RPMI8226 (cell line): ENCODE results near the gene IL6R.
A peak's percentile ranks its signal among the peaks of the same experiment; 100 is the strongest.
"Not testable (repeated sequence)": the region's sequence is repeated elsewhere in the genome, so short reads cannot be mapped to it uniquely, and the experiment has no call there.

Experiments
- DNase-seq: peaks from one replicate; pipeline ENCODE4 v3.0.0-alpha.2; 2015

The IL6R gene

GRCh38 chr1:154485106-154485505 is 80.0 kb downstream of the IL6R start:
- no peak for DNase-seq

GRCh38 chr1:154485910-154486496 is 80.9 kb downstream of the IL6R start:
- DNase-seq = no peak

GRCh38 chr1:154486756-154487155 is 81.6 kb downstream of the IL6R start:
- DNase-seq = not testable (repeated sequence)

- DNase-seq = no peak
These were observed 83.8 kb downstream of the IL6R start for GRCh38 chr1:154488922-154489321.

DNA sequence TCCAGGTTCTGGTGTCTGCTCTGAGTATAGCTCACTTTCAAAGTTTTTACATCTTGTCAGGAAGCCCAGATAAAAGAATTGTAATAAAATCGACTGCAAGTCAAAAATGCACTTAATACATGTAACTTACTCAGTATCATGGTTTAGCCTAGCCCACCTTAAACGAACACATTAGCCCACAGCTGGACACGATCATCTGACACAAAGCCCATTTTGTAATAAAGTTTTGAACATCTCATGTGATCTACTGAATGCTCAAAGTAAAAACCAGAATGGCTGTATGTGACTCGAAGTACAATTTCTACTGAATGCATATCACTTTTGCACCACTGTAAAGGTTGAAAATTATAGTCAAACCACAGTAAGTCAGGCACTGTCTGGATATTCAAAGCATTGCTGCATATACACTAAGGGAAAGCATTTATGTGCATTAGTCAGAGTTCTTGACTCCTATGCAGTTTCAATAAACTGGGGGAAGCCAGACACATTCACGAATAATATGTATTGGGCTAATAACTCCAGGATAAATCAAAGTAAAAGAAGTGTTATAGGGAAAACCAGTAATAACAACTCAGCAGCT is 84.6 kb downstream of the IL6R start:
- no peak for DNase-seq

GRCh38 chr1:154490317-154490716 is 85.2 kb downstream of the IL6R start:
- DNase-seq = no peak

DNA sequence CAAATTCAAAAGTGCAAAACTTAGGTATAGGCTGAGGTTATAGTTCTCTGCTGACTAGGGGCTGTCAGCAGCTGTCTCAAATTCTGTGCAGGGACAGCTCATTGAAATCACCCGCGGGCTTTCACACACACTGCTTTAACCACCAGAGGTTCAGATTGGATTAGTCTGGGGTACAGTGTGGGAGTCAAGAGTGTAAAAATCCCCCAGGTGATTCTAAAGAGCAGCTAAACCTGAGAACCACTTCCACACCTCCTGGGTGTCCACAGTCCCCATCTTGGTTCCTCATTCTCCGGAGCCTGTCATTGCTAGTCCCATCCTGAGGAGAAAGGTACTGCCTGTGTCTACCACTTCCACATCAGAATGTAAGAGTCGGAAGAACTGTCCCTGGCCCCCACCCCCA is 87.0 kb downstream of the IL6R start:
- DNase-seq = peak; percentile 24

DNA sequence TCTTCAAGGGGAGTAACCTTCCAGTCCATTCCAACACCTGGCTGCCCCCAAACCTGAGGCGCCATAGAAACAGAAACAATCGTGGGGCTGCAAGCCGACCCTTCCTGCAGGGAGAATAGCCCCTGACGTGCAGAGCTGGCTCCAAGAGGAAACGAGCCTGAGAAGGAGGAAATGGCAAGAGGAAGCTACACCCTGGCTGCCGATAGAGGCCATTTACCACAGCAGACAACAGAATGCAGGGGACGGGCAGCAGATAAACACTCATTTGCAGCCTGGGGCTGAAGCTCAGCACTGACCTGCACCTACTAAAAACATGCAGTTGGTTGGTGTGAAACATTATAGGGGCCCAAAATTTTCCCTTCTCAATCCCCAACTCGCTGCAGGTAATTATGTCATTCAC is 88.1 kb downstream of the IL6R start:
- no peak for DNase-seq

DNA sequence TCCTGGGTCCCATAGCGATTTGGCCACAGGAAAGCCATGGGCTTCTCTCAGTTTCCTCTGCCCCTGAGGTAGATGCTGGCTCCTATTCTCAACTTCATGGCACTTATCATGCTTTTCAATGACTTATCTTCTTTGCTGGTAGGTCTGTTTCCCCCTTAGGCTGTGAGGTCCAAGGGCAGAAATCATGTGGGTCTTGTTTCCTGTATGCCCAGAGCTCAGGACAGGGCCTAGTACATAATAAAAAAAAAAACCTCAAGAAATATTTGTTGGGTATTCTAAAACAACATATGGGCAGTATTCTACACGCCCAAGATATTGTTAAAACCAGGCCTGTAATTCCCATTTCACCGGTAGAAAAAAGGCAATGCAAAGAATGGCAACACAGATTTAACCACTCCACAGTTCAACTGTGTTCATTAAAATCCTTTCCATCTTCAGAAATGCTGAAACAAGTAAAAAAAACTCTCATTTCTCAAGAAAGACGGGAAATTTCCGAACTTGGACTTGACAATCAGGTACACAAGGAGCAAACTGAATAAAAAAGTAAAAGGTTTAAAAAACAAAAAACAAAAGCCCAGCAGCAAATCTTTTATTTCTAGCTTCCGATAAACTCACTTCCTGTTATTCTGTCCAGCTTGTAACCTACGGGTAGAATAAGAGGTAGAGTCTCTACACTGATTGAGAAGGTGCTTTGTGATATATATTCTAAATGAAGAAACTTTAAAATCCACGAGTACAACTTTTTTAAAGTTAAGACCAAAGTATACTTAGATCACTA is 90.5 kb downstream of the IL6R start:
- DNase-seq = no peak

DNA sequence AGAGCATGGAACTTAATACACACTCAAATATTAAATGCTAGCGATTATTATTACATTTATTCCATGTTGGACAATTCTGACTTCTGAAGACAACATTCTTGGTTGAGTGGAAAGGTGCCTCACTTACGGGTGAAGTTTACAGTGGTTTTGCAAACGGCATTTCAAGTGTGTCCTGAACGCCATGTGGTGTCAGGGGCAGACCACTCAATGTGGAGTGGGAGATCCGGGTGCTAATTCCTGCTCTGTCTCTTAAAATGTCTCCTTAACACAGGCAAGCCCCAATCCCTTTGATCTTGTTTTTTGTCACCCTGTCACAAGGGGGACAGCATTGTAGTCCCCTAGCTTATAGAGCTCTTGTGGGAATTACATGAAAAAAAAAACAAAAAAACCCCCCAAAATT is 91.2 kb downstream of the IL6R start:
- no peak for DNase-seq

GRCh38 chr1:154497026-154497806 is 92.1 kb downstream of the IL6R start:
- DNase-seq = peak; percentile 56

DNA sequence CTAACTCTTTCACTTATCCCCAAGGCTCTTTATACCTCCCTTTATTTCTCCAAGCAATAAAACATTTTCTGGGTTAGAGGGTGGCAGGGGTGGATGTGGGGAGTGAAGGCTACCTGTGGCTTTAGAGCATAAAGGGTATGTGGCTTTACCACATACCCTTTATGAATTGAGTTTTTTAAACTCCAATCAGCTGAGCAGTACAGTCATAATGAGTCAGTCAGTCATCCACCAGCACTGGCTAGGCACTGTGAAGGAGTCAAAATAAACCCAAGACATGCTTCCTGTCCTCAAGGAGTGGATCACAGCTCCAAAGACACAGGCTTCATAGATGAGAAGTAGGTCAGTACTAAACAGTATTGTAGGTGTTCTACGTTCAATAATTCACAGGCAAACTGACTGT is 94.3 kb downstream of the IL6R start:
- DNase-seq = no peak

- DNase-seq = no peak
These were observed 95.4 kb downstream of the IL6R start for GRCh38 chr1:154500533-154500932.

DNA sequence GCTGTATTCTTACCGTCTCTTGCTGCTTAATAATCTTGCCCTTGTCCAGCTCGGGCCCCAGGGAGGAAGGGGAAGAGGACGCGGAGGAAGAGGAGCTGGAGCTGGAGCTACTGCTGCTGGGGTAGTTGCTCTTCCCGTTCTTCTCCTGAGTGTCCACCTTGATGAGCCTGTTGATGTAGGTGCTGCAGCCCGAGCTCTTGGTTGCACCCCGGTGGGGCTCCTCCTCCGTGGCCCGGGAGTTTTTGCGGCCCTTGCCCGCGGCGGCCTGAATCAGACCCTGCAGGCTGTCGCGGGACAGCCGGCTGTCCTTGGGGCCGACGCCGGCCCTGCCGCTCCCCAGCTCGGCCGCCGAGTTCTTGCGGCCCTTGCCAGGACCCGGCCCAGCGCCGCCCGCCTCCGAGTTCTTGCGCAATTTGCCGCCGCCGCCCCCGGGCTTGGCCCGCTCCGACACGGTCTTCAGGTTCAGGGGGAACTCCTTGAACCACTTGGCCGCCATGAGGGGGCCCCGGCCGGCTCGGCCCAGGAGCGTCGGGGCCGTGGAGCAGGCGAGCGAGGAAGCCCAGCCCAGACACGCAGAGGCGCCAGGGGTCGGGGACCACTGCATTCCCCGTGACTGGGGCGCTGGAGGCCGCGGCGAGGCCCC is 96.4 kb downstream of the IL6R start:
- DNase-seq = no peak

GRCh38 chr1:154502066-154502743 is 97.1 kb downstream of the IL6R start, which contains the start of the genes SHE and TDRD10:
Gene SHE (minus strand): TSS chr1:154502412. CDS start chr1:154502026, 386 bp downstream.
Gene TDRD10 (plus strand): TSS chr1:154502219. CDS start chr1:154506904, 4,685 bp downstream.
- no peak for DNase-seq

GRCh38 chr1:154502744-154503115 is 97.6 kb downstream of the IL6R start:
- no peak for DNase-seq

DNA sequence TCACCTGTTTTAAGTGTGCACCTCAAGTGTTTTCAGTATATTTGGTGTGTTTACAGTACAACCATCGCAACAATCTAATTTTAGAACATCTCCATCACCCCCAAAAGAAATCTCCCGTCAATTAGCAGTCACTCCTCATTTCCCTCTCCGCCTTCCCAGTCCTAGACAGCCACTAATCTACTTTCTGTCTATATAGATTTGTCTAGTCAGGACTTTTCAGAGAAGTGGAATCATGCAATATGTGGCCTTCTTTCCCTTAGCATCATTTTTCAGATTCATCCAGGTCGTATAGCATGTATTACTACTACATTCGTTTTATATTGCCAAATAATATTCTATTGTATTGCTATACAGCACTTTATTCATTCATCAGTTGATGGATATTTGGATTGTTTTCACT is 98.8 kb downstream of the IL6R start:
- no peak for DNase-seq

DNA sequence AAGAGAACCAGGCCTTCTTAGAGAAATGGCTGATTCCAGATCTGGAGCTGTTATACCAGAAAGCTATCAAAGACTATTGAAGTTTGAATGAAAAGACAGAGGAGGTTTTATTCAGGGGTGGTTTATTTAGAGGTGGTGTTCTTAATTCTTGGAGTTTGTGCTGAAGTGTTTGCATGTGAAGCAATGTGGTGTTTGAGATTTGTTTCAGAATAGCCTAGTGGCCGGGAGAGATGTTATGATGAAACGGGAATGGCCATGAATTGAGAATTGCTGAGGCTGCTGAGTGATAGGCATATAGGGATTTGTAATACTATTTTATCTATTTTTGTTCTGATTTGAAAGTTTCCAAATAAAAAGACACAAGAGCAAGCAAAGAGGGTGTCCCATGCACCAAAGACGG is 107.6 kb downstream of the IL6R start:
- no peak for DNase-seq

DNA sequence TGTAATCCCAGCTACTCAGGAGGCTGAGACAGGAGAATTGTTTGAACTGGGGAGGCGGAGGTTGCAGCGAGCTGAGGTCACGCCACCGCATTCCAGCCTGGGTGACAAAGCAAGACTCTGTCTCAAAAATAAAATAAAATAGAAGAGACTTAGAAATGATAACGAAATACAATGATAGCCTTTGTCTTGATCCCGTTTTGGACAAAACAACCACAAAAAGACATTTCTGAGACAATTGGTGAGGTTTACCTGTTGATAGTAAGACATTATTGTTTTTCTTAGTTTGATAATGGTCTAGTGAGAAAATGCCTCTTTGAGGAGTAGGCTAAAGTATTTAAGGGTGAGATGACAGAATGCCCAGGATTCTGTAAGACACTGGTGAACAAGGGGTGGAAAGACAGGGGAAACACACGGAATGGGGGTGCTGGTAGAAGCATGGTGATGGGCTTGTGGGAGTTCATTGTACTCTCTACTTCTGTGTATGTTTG is 109.0 kb downstream of the IL6R start:
- no peak for DNase-seq

DNA sequence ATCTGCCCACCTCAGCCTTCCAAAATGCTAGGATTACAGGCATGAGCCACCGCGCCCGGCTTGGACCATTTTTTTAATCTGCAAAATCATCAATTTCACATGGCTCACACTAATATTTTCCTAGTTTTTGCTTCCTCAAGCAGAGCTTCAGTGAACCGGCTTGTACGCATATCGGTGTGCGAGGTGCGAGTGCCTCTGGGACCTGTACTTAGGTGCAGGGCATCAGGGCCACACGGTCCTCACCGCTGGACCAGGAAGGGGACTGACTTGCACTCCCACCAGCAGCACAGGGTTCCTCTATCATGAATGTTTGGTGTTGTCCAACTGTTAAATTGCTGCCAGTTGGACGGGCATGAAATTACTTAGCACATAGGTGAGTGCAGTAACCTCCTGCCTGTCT is 112.5 kb downstream of the IL6R start:
- DNase-seq = no peak
